MCF 10A (cell line): ENCODE measurements around the gene CASP5. TPM values are rescaled to one million over a fixed set of nuclear protein-coding genes. Genes with fewer than 3 reads are reported as not detected.

Source experiments
- BruUV-seq: library from RNA; stranded (reverse); fragments of 400-500 nt; replicated peaks from 2 replicates; lab custom pipeline; 2021; lab: Mats Ljungman, UMichigan
- CTCF ChIA-PET: fragments of 300-600 bp; sonication (Branson Sonifier 250); formaldehyde crosslinking; extraction: SDS; loops from one replicate; lab custom pipeline; 2021; ENCODE audit warnings: antibody characterized with exemption, inconsistent platforms; lab: Yijun Ruan, JAX
- POLR2A ChIA-PET: fragments of 300-600, 350-650 bp; sonication (Branson Sonifier 250); formaldehyde crosslinking; extraction: SDS; loops from one replicate; lab custom pipeline; 2020; ENCODE audit warnings: antibody characterized with exemption, inconsistent platforms; lab: Yijun Ruan, JAX
- DNase-seq: peaks from one replicate; pipeline ENCODE4 v3.0.0-alpha.2; 2018; ENCODE audit not compliant: unreplicated experiment
- H3K27ac Mint-ChIP-seq: one replicate; pipeline ENCODE4 v1.8.0; 2022; ENCODE audit warnings: mild to moderate bottlenecking, low read depth, mixed read lengths; ENCODE audit not compliant: unreplicated experiment
- H3K27me3 Mint-ChIP-seq: one replicate; pipeline ENCODE4 v1.8.0; 2022; ENCODE audit warnings: mixed read lengths; ENCODE audit not compliant: insufficient read depth, unreplicated experiment
- H3K36me3 Mint-ChIP-seq: one replicate; pipeline ENCODE4 v1.8.0; 2022; ENCODE audit warnings: mild to moderate bottlenecking, moderate library complexity, mixed read lengths; ENCODE audit not compliant: insufficient read depth, unreplicated experiment
- H3K4me1 Mint-ChIP-seq: one replicate; pipeline ENCODE4 v1.8.0; 2022; ENCODE audit warnings: mixed read lengths; ENCODE audit not compliant: insufficient read depth, unreplicated experiment
- H3K4me3 Mint-ChIP-seq: one replicate; pipeline ENCODE4 v1.8.0; 2022; ENCODE audit warnings: mild to moderate bottlenecking, moderate library complexity, mixed read lengths; ENCODE audit not compliant: unreplicated experiment
- H3K9me3 Mint-ChIP-seq: one replicate; pipeline ENCODE4 v1.8.0; 2022; ENCODE audit warnings: mixed read lengths; ENCODE audit not compliant: unreplicated experiment
- intact Hi-C: fragments of 100-400 bp; cut with micrococcal nuclease; formaldehyde crosslinking; loops from 2 replicates; pipeline ENCODE4 v1.14.1; 2022
- total RNA-seq: library from RNA; stranded (reverse); gene quantifications from 2 replicates; pipeline ENCODE4 v1.2.3, GENCODE V29; 2022
- TF ChIP-seq, protein P1 (sequence below): fragments of 200-600 bp; IDR thresholded peaks from one replicate; pipeline ENCODE4 v1.8.0; 2022; ENCODE audit warnings: antibody characterized with exemption, mild to moderate bottlenecking; ENCODE audit not compliant: unreplicated experiment

The CASP5 gene
- total RNA-seq, 1 experiment from 2014 or later = not detected

DNA sequence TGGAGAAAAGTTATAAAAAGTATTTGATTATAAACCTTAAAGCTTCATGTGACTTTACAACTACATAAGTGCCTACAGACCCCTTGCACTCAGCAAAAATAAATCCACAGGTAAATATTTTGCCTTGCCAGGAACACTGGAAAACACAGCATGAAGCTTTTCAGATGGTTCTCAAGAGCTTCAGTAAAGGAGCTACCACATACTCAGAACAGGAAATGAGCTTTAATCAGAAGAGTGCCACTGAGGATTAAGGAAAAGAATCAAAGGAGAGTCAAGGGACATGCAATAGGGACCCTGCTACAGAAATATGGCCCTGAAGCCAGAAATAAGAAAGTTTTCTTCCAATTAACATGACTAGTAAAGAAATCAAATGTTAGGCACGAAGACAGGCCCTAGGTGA is 10.8 kb upstream of the CASP5 start:
- TF ChIP-seq, protein P1, sequence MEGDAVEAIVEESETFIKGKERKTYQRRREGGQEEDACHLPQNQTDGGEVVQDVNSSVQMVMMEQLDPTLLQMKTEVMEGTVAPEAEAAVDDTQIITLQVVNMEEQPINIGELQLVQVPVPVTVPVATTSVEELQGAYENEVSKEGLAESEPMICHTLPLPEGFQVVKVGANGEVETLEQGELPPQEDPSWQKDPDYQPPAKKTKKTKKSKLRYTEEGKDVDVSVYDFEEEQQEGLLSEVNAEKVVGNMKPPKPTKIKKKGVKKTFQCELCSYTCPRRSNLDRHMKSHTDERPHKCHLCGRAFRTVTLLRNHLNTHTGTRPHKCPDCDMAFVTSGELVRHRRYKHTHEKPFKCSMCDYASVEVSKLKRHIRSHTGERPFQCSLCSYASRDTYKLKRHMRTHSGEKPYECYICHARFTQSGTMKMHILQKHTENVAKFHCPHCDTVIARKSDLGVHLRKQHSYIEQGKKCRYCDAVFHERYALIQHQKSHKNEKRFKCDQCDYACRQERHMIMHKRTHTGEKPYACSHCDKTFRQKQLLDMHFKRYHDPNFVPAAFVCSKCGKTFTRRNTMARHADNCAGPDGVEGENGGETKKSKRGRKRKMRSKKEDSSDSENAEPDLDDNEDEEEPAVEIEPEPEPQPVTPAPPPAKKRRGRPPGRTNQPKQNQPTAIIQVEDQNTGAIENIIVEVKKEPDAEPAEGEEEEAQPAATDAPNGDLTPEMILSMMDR = no peak
- peak overlapping the region; percentile 90 for H3K27ac Mint-ChIP-seq
- BruUV-seq = no TSS peak

DNA sequence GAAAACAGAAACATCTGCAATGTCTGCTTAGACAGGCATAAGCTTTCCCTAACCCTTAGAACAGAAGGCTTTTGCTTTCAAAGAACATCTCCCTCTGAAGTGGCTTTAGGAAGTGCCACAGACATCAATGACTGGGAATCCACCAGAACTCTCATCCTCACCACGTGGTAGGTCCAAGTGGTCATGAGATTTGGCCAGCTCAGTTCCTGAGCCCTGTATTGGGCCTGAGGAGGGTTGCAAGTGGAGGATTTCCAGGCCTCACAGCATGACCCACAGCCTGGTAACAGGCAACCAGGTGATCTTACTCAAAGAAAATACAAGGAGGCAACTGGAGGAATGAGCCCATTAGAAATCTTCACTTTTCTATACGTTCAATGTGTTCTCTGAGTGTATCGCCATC is 10.4 kb upstream of the CASP5 start:
- CTCF ChIA-PET = no interaction called here
- TF ChIP-seq, protein P1 = no peak
- intact Hi-C loops = no loop called here
- H3K27ac Mint-ChIP-seq = peak overlapping the region; percentile 90
- DNase-seq = no peak
- H3K36me3 Mint-ChIP-seq = peaks cover 16% of the 10 kb centered on the region
- no peaks in the 10 kb centered on the region for H3K27me3 Mint-ChIP-seq
- POLR2A ChIA-PET = interaction anchor here (0.9 to 1.5 kb wide), 6 partner anchors 10 to 69 kb away, joined by 3 to 12 read pairs (median 4); partner anchors contain the start of gene CASP4
- H3K4me3 Mint-ChIP-seq = peak overlapping the region; percentile 90
- BruUV-seq = no TSS peak
- peaks cover 31% of the 10 kb centered on the region for H3K4me1 Mint-ChIP-seq
- H3K9me3 Mint-ChIP-seq = no peaks in the 10 kb centered on the region

More for the DNA sequence above, 10.8 kb upstream of the CASP5 start:
- Mint-ChIP-seq H3K36me3 (peaks cover 11% of the 10 kb centered on the region), H3K4me1 (peaks cover 31% of the 10 kb centered on the region), H3K27me3 (no peaks in the 10 kb centered on the region), H3K9me3 (no peaks in the 10 kb centered on the region), H3K4me3 (peak overlapping the region; percentile 90)
- CTCF ChIA-PET = no interaction called here
- POLR2A ChIA-PET = interaction anchor here (0.7 to 1.5 kb wide), 7 partner anchors 10 to 139 kb away, joined by 3 to 12 read pairs (median 3); partner anchors contain the start of gene CASP4
- no peak for DNase-seq
- intact Hi-C loops = no loop called here

DNA sequence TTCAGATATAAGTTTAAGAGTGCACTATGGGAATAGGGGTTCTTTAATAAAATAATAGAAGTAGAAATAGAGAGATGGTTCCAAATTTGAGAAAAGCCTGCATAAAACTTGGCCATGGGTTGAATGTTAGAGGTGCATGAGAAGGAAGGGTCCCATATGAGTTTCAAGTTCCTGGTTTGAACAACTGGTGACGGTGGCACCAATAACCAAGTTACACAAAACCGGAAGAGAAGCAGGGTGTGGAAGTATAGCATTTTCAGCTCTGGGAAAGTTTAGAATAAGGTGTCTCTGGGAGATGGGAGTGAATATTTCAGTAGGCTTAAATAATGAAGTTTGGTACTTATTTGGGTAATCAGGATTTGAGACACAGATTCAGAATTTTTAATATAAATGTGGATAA is 9.5 kb upstream of the CASP5 start:
- peaks cover 31% of the 10 kb centered on the region for H3K4me1 Mint-ChIP-seq
- ChIA-PET POLR2A (interaction anchor here (0.8 to 1.5 kb wide), 2 partner anchors 15 to 34 kb away, joined by 3 to 6 read pairs; no protein-coding TSS in a partner anchor), CTCF (interaction anchor here (0.7 kb wide), 1 partner anchor 680 kb away, joined by 3 read pairs; no protein-coding TSS in a partner anchor)
- intact Hi-C loops = no loop called here
- TF ChIP-seq, protein P1 = no peak
- H3K27ac Mint-ChIP-seq = no peak overlapping the region
- H3K9me3 Mint-ChIP-seq = no peaks in the 10 kb centered on the region
- H3K27me3 Mint-ChIP-seq = no peaks in the 10 kb centered on the region
- peaks cover 17% of the 10 kb centered on the region for H3K36me3 Mint-ChIP-seq
- DNase-seq = no peak
- no peak overlapping the region for H3K4me3 Mint-ChIP-seq
- no TSS peak for BruUV-seq

DNA sequence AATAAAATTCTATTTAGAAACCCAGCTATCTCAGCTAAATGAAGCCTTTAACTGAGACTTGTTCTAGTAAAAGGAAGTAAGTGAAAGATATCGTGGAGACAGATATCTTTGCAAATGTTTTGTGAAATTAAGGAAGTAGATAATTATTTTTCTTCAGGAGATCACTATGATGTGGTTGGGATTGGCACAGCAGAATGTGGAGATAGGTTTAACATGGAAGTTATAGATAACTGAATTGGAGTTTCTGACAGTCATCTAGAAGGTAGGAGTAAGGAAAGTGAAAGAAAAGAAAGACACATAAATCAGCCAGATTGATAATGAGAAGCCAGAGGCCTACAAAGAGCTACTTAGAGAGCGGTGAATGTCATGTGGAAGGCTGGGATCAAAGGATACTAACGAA is 4.7 kb upstream of the CASP5 start:
- no peak for DNase-seq
- H3K27ac Mint-ChIP-seq = no peak overlapping the region
- no peak overlapping the region for H3K4me3 Mint-ChIP-seq
- no peaks in the 10 kb centered on the region for H3K9me3 Mint-ChIP-seq
- H3K4me1 Mint-ChIP-seq = peaks cover 4% of the 10 kb centered on the region
- BruUV-seq = no TSS peak
- ChIA-PET POLR2A (no interaction called here), CTCF (no interaction called here)
- H3K27me3 Mint-ChIP-seq = no peaks in the 10 kb centered on the region
- peaks cover 45% of the 10 kb centered on the region for H3K36me3 Mint-ChIP-seq
- TF ChIP-seq, protein P1 = no peak
- intact Hi-C loops = no loop called here
